Measurements from ENCODE around the gene FADS1.

Gene FADS1

DNA sequence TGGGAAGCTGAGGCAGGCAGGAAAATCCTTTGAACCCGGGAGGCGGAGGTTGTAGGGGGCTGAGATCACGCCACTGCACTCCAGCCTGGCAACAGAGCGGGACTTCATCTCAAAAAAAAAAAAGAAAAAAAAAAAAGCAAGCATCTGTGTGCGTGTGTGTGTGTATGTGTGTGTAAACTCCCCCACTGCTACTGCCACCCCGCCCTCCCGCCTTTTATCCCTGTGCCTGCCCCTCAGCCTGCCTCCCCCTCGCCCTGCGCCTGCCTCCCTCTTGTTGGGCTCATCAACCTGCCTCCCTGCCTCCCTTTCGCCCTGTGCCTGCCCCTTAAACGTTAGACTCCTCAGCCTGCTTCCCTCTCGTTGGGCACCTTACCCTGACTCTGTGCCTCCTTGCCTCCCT is 42.4 kb downstream of the FADS1 start:
- no peak for DNase-seq

- no peak for DNase-seq
Measured at GRCh38 chr11:61773809-61774208, 43.0 kb downstream of the FADS1 start.

DNA sequence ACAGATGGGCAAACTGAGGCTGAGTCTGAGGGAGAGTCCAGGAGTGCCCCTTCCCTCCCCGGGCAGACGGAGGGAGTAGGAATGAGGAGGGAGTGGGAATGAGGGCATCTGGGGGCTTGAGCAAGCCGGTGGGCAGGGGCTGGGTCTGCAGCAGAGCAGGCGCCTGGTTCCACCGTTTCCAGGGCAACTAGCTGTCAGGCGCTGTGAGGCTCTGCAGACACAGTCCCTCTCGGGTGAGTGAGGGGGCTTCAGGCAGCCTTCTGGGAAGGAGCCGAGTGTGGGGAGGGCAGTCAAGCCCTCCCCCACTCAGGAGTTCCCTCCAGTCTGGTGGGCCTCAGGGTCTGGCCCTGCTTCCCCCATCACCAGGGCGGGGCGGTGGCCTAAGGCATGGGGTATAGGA is 43.4 kb downstream of the FADS1 start:
- DNase-seq, result no peak

- no peak for DNase-seq
Measured at GRCh38 chr11:61771985-61772455, 44.8 kb downstream of the FADS1 start.

- DNase-seq, result no peak
Measured at GRCh38 chr11:61771195-61771894, 45.5 kb downstream of the FADS1 start.

- no peak for DNase-seq
Measured at GRCh38 chr11:61769946-61770683, 46.7 kb downstream of the FADS1 start.

- DNase-seq, result no peak
Measured at GRCh38 chr11:61769169-61769920, 47.5 kb downstream of the FADS1 start.

- DNase-seq, result no peak
Measured at GRCh38 chr11:61768376-61769076, 48.3 kb downstream of the FADS1 start.

- no peak for DNase-seq
Measured at GRCh38 chr11:61766353-61766841, 50.4 kb downstream of the FADS1 start.

- DNase-seq, result no peak
Measured at GRCh38 chr11:61765550-61766253, 51.1 kb downstream of the FADS1 start.

DNA sequence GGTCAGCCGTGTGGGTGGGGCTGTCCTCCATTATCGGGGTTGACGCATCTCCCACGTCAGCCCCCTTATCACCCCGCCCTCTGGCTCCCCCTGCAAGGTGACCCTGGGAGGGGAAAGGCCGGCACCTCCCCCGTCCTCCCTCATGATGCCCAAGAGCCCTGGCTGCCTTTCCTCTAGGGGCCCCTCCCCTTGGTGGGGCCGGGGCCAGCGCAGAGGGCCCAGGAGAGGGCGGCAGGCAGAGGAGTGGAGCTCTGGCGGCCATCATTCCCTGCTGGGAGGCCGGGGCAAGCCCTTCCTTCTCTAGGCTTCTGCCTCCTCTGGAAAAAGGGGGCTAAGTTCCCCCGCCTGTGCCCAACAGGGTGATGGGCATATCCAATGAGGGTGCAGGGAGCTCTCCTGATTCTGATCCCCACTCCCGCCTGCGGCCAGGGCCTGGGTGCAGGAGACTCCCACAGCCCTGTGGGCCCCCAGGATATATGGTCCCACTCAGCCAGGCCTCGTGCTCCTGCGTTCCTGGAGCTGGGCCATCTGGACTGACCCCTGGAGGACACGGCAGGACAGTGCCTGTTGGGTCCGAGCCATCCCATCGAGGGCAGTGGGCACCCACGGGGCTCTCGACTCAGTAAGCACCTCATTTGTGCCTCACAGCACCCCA is 52.1 kb downstream of the FADS1 start:
- no peak for DNase-seq

DNA sequence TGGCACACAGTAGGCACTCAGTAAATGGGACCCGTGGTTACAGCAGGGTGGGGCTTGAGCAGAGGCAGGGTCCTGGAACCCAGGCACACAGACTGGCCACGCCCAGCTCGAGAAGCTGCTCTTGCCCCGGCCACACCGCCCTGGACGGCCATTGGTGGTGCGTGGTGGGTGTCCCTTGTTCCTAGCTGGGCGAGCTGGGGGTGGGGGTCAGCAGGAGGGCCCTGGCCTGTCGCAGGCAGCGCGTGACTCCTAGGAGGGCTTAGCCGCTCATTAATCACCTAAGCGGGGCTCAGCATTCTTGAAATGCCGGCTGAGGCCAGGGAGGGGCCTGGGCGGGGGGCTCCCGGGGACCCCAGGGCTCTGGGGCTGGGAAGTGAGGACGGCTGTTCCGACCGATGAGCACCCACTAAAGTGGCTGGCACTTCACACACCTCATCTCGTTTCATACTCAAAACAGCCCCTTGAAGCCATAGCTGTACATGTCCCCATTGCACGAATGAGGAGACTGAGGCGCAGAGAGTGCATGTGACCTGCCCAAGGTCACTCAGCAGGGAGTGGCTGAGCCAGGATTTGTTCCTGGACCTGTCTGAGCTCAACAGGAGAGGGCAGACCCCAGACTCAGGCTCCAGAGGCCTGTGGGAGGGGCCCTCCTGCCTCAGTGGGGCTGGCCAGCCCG is 52.7 kb downstream of the FADS1 start:
- no peak for DNase-seq

- no peak for DNase-seq
Measured at GRCh38 chr11:61762798-61763197, 54.0 kb downstream of the FADS1 start.

- DNase-seq, result no peak
Measured at GRCh38 chr11:61762223-61762615, 54.6 kb downstream of the FADS1 start.

DNA sequence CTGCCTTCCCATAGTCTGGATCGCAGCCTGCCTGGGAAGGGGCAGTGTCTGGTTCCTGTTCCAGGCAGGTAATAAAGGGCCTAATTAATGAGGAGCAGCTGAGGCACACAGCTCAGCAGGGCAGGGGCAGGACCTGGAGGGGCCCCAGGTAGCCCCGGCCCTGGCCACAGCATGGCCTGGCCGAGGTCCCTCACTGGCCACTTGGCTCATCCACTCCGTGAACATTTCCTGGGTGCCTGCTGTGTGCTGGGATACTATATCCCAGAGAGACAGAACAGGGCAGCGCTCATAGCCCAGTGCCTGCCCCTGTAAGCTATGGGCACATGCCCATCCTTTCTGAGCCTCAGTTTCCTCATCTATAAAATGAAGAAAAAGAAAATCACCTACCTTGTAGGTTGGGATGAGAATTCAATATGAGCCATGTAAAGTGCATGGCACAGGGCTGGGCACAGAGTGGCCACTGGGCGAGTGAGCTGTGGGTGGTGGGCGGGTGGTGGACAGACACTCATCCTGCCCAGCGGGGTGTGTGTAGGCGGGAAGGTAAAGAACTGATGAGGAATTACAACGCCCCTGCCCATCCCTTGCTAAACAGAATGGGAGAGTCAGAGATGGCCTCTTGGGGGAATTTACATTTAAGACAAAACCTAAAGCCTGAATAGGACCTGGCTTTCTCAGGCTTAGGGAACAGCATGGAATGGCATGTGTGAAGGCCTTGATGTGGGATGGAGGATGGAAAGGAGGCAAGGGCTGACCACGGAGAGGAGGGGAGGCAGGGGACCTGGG is 55.2 kb downstream of the FADS1 start:
- DNase-seq, result no peak

DNA sequence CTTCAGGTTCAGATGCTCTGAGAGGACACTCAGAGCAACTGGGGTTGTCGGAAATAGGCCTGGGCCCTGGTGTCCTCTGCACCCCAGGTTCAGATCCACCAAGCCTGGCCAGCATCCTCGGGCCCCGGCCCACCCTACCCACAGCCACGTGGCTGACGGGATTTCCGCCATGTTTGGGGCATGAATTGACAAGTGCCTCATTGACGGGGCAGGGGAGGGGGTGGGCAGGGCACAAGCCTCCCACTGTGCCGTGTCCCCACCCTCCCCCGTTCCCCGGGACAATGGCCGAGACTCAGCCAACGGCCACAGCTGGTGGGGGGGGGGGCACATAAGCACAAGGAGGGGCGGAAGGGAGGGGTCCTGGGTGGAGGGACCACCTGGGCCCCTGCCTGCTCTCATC is 55.9 kb downstream of the FADS1 start:
- no peak for DNase-seq

DNA sequence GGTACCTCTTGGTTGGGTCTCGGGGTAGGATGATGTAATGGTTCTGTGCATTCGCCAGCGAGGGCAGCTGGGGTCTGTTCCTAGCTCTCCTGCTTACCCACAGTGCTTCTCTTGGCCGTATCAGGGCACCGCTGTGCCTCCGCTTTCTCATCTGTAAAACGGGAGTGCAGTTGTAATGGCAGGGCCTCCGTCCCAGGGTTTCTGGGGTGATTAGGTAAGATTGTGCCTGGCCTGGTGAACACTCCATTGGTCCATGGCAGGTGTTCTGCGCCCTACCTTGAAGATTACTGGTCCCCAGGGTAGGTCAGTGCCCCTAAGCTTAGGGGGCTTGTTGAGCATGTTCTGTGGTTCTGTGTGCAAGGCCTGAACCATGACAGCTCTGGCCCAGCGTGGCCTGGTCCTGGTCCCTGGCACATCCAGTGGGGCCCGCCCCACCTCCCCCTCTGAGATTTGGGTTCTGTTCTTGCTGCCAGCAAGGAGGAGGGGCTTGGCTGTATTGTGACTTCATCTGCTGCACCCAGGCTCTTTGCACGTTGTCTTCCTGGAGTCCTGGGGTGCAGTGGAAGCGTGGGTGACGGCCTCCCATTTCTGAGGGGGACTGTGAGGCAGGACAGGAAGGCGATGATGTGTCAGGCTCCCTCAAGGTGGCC is 59.5 kb downstream of the FADS1 start:
- no peak for DNase-seq

DNA sequence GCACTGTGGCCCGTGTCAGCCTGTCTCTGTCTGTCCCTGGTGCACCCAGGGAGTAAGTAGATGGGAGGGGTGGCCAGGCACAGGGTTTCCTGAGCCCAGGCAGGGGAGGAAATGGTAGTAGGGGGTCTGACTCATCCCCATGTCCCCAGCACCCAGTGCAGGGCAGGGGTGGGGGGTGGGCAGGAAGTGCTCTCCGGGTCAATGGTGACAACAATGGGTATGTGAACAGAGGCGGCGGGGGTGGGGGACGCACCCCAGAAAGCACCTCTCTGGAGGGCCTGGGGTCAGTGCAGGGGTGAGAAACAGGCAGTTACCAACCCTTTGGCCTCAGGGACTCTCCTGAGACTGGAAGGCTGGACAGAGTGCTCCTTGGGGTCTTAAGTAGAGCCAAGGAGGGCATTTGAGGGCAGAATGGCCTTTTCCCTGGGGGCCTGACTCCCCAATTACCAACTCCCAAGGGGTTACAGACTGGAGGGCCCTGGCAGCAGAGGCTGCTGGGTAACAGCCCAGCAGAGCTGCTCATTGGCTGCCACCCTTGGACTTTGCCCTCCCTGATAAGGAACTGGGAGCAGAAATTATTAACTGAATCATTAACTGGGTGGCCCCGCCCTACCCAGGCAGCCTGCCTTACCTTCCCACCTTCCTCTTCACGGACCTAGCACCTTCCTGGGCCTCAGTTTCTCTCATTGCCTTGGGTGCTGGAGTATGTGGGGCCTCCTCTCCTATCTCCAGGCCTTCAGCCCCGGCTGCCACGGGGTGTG is 60.2 kb downstream of the FADS1 start:
- DNase-seq, result no peak

GRCh38 chr11:61756147-61756451 is 60.7 kb downstream of the FADS1 start:
- DNase-seq, result no peak

All from NCI-H1105 (cell line).